GM19025 (cell line): ENCODE results near the gene UNC50.
"Not testable (repeated sequence)": the region's sequence is repeated elsewhere in the genome, so short reads cannot be mapped to it uniquely, and the experiment has no call there.

Experiments
- ATAC-seq: cut with Tn5 transposase; IDR thresholded peaks from one replicate; pipeline ENCODE4 v1.9.1; 2021; ENCODE audit warnings: mild to moderate bottlenecking, low read depth, moderate library complexity; ENCODE audit not compliant: unreplicated experiment

UNC50 gene

DNA sequence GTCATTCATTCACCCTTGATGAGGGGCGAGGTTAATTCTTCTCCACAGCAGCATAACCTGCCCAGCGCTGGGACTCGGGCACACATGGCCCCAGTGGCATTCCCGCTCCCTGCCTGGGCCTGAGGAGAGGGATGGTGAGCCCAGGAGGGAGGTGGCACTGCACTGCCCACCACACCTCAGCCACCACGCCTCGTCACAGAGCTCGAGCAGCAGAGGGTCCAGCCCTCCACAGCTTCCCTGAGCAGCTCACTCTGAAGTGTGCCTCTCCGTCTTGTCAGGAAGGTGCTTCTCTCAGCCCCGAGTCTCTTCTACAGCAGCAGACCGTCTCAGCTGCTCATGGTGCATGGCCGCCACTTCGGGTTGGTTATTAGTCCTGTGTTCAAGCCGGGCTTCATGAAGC, 35.0 kb upstream of the UNC50 start:
- ATAC-seq: no peak

DNA sequence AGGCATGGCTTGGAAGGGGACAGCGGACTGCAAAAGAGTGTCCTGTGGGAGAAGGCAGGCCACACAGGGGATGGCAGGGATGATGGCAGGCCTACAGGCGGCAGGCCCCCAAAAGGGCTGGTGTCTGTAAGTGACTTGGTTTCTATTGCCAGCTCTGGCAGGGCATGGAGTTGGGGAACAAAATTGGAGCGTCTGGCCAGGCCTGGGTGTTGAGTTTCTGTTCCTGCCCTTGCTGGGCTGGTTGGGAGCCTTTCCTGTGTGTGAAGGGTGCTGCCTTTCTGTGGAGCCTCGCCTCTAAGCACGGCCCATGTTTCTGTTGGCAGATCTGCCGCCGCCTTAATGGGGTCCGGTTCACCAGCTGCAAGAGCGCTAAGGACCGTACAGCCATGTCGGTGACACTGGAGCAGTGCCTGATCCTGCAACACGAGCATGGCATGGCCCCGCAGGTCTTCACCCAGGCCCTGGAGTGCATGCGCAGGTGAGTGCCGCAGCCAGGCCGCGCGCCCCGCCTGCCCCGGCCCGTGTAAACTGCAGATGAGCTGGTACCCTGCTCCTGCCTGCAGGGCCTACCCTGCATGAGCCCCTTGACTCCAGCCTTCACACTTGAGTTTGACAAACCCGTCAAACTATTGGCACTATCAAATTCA, 31.6 kb upstream of the UNC50 start:
- ATAC-seq: no peak

GRCh38 chr2:98577313-98577712, 31.1 kb upstream of the UNC50 start:
- no peak for ATAC-seq

GRCh38 chr2:98578231-98578630, 30.2 kb upstream of the UNC50 start:
- no peak for ATAC-seq

DNA sequence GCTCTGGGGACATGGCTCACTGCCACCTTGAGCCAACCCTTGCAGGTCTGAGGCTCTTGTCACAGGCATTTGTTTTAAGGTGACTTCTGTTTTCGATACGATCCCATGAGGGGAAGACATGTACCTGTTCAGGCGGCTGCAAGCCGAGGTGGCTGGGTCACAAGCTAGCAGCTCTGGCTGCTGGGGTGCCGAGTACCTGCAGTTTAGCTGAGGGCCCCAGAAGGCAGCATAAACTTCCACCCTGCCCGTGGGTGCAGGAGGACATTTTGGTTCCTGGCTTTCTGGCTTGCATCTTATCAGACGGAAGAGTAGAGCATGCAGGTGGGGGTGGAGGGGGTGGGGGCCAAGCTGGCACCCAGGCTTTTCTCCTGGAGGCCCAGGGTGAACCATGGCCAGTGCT, 28.5 kb upstream of the UNC50 start:
- no peak for ATAC-seq

DNA sequence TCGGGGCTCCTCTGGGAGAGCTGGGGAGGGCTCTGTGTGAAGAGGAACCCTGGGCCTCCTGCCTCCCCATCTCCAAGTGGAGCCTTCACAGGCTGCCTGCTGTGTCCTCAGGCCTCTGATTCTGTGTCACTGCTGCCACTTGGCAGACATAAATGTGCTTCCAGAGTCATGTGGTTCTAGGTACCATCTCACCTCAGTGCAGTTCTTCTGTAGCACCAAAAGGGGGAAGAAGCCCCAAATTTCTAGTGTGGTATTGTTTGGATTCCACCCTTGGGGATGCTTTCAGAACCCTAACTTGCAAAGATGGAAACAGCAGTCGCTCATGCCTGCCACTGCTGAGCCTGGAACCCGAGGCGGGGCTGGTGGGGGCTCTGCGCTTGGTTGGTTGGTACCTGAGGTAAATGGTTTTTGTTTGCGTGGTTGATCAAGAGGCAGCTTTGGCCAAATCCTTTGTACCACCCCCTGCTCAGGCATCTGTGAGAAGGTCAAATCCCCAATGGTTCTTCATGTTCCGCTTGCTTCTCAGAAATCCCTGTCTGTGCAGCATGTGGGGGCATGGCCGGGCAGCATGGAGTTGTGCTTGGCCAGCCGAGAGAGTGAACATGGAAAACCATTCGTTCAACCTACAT, 27.6 kb upstream of the UNC50 start:
- no peak for ATAC-seq

DNA sequence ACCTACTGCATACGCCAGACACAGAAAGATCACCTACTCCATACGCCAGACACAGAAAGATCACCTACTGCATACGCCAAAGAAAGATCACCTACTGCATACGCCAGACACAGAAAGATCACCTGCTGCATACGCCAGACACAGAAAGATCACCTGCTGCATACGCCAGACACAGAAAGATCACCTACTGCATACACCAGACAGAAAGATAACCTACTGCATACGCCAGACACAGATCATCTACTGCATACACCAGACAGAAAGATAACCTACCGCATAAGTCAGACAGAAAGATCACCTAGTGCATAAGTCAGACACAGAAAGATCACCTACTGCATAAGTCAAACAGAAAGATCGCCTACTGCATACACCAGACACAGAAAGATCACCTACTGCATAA, 25.9 kb upstream of the UNC50 start:
- ATAC-seq: no peak

- no peak for ATAC-seq
Measured at GRCh38 chr2:98583276-98583675, 25.1 kb upstream of the UNC50 start.

DNA sequence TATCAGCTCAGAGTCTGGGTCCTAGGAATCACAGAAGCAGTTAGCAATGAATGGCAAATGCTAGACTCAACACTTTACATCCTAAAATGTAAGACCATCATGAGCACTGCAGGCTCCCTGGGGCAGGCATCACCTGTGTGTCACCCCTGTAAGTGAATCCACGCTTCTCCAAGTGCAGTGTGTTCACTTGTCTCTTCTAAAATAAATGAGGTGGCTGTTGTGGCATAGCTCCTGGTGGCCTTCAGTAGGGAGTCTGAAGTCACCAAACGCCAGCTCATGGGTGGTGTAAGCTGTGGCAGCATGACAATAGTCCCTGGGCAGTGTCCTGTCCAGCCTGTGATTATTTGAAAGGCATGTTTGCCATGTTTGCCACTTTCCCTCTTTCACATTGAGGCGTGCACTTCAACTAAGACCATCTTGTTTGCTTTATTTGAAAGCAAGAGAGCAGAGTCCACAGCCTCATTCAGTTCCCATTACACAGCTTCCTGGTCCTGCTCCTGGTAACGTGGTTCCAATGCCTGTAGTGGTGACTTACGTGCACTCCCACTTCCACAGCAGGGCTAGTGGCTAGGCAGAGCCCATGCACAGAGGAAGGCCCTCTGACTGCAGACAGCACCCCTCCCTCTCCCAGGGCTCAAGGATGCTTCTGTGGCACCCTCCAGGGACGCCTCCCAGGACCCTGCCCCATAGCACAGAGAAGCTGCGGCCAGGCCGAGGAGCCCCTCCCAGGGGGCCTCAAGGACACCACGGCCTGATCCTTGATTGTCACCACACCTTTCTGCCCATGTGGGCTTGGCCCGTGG, 24.4 kb upstream of the UNC50 start:
- ATAC-seq: no peak

DNA sequence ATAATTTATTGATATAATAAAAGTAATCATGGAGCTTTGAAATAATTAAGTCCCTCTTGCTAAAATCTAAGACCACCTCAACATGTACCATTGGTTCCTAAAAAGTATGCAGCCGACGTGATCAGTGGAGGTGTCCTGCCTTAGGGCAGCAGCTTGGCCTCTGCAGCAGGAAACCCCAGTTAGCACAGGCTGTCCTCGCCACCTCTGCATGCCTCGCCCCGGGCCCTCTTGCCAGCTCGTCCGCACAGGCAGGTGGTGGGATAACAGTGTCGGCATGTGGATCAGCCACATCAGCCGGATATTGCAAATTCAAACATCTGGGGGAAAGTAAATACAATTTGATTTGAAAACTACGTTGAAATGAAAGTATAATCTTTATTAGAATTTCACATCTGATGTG, 23.0 kb upstream of the UNC50 start:
- no peak for ATAC-seq

- ATAC-seq: no peak
Measured at GRCh38 chr2:98586551-98587140, 21.7 kb upstream of the UNC50 start.

- ATAC-seq: no peak
Measured at GRCh38 chr2:98588880-98589431, 19.4 kb upstream of the UNC50 start.

GRCh38 chr2:98589489-98589888, 18.9 kb upstream of the UNC50 start:
- no peak for ATAC-seq

GRCh38 chr2:98592565-98592964, 15.8 kb upstream of the UNC50 start:
- ATAC-seq: no peak

GRCh38 chr2:98594665-98595064, 13.7 kb upstream of the UNC50 start:
- ATAC-seq: not testable (repeated sequence)

DNA sequence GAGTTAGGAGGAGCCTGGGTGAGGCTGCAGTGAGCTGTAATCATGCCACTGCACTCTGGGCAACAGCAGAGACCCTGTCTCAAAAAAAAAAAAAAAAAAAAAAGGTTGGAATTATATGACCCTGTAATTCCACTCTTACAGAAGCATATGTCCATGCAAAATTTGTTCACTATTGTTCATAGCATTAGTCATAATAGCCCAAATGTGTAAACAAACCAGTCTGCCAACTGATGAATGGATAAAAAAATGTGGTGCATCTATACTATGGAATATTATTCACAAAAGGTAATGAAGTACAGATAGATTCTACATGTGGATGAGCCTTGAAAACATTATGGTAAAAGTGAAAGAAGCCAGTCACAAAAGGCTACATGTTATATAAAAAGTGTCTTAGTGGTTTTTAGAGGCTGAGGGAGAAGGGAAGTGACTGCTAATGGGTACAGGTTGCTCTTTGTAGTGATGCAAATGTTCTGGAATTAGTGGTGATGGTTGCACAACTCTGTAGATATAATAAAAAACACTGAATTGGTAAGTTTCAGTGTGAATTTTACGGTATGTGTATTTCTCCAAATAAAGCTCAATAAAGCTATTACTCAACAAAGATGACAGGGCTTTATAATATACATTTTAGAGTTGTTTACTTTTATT, 9.5 kb upstream of the UNC50 start:
- no peak for ATAC-seq

DNA sequence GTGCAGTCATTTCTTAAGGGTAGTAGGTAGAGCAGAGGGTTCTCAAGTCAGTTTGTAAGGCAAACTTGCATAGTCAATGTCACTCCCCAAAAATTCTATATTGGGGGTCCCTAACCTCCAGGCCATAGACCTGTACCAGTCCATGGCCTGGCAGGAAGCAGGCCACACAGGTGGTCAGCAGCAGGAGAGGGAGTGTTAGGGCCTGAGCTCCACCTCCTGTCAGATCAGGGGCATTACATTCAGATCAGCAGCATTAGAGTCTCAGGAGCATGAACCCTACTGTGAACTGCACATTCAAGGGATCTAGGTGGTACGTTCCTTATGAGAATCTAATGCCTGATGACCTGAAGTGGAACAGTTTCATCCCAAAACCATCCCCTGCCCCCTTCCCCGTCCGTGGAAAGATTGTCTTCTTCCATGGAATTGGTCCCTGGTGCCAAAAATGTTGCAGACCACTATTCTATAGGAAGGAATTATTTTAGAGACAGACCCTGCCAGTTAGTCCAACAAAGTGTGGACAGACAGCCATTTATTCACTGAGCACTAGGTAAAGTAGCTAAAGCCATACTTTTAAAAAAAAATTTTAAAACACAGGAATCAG, 6.8 kb upstream of the UNC50 start:
- ATAC-seq: no peak

DNA sequence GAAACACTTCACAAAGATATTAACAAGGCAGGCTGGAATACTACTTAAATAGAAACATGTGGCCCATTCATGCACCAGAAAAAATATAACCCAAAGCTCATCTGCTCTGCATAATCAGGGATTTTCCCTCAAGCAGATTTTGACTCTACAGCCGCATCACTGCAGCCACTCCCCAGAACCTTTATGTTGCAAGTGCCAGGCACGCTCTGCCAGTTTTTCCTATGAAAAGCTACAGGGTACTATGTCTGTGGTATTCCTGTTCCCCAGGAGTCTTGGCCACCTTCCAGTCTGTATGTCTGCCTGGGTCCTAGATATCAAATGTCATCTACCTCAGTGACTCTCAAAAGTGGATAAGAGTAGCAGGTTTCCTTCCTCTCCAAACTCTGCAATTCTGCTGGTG, 3.8 kb upstream of the UNC50 start:
- no peak for ATAC-seq

DNA sequence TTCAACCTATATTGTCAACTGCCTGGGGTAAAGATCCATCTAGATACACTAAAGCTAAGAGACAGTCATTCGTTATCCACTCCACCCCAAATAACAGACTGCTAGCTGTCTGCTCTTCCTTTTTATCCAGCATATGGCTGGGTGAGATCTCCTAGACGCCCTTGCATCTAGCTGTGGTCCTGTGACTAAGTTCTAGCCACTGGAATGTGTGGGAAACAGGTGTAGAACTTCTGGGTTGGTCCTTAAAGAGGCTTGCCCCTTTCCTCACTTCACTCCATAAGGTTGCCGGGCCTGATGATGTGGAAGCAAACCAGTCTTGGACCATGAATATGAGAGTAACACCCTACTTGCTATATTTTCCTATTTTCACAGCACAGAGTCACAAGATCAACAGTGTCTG, 3.3 kb upstream of the UNC50 start:
- no peak for ATAC-seq

DNA sequence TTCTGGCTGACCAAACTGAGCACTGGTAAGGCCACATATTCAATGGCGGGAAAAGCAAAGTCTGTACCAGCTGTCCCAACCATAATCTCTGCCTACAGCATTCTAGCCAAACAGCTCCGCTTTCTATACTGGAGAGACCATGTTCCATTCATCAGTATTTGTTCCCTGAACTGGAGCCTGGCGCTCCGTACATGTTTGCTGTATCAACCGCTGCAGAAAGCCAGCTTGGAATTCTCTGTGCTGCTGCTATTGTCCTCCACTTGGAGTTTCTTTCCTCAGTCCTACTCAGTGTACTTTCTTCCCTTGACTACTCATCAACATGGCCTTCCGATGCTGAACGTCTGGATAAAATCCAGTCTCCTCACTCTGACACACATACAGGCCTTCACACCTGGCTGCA, 2.0 kb upstream of the UNC50 start:
- no peak for ATAC-seq
